Subcutaneous adipose tissue (tissue), 4 donors: ENCODE results near the gene PEX16. TPM values are rescaled to one million over a fixed set of nuclear protein-coding genes. Genes with fewer than 3 reads are reported as not detected.

Experiments used
- CTCF ChIP-seq: fragments of 450-650 bp; IDR thresholded peaks from one replicate; pipeline ENCODE4 v1.5.1; 2016; ENCODE audit warnings: low read depth, mild to moderate bottlenecking, control low read depth, antibody characterized with exemption, moderate library complexity
- total RNA-seq, 4 donors: library from RNA; depleted of rRNA; stranded (reverse); fragments of >200 nt; gene quantifications; one replicate each; pipeline ENCODE4 v1.1.0, GENCODE V29; 2016

Gene PEX16
- total RNA-seq, 4 donors from 2014 or later = 17.3 to 40.5 (median 26.7) TPM

- TF ChIP-seq CTCF = no peak
These were observed 11.5 kb downstream of the PEX16 start for GRCh38 chr11:45906096-45906682.

GRCh38 chr11:45905095-45905494 is 12.6 kb downstream of the PEX16 start:
- no peak for TF ChIP-seq CTCF

- no peak for TF ChIP-seq CTCF
These were observed 13.3 kb downstream of the PEX16 start for GRCh38 chr11:45904309-45904915.

GRCh38 chr11:45902452-45903380 is 15.0 kb downstream of the PEX16 start:
- no peak for TF ChIP-seq CTCF

GRCh38 chr11:45901626-45902025 is 16.1 kb downstream of the PEX16 start:
- no peak for TF ChIP-seq CTCF

- TF ChIP-seq CTCF = no peak
These were observed 16.6 kb downstream of the PEX16 start for GRCh38 chr11:45900916-45901617.
